Rectal smooth muscle tissue (tissue), 1 donor: ENCODE results near the gene AK4.

Experiments
- H3K27ac ChIP-seq: one replicate; pipeline ENCODE4 v1.7.0; 2013; ENCODE audit warnings: low read depth, low read length, inconsistent platforms
- H3K27me3 ChIP-seq: one replicate; pipeline ENCODE4 v1.7.0; 2013; ENCODE audit warnings: low read length; ENCODE audit not compliant: control insufficient read depth, insufficient read depth
- H3K36me3 ChIP-seq: one replicate; pipeline ENCODE4 v1.7.0; 2013; ENCODE audit warnings: low read length; ENCODE audit not compliant: control insufficient read depth, insufficient read depth
- H3K4me1 ChIP-seq: one replicate; pipeline ENCODE4 v1.7.0; 2013; ENCODE audit warnings: low read length; ENCODE audit not compliant: control insufficient read depth, insufficient read depth
- H3K4me3 ChIP-seq: one replicate; pipeline ENCODE4 v1.7.0; 2013; ENCODE audit warnings: low read length
- H3K9ac ChIP-seq: one replicate; pipeline ENCODE4 v1.7.0; 2013; ENCODE audit warnings: low read length

The AK4 gene

GRCh38 chr1:65266476-65266875 lies 118.5 kb downstream of the AK4 start:
- H3K36me3 ChIP-seq = no peaks in the 10 kb centered on the region
- no peak overlapping the region for H3K9ac ChIP-seq
- H3K4me1 ChIP-seq = no peaks in the 10 kb centered on the region
- peaks cover 3% of the 10 kb centered on the region for H3K27me3 ChIP-seq
- no peak overlapping the region for H3K27ac ChIP-seq
- H3K4me3 ChIP-seq = no peak overlapping the region

- Histone ChIP-seq H3K27ac (no peak overlapping the region), H3K36me3 (no peaks in the 10 kb centered on the region), H3K27me3 (peaks cover 3% of the 10 kb centered on the region), H3K4me1 (no peaks in the 10 kb centered on the region), H3K4me3 (no peak overlapping the region), H3K9ac (no peak overlapping the region)
These were observed 119.3 kb downstream of the AK4 start for GRCh38 chr1:65267271-65267670.

GRCh38 chr1:65267683-65268082 lies 119.7 kb downstream of the AK4 start:
- Histone ChIP-seq H3K4me1 (no peaks in the 10 kb centered on the region), H3K27ac (no peak overlapping the region), H3K9ac (no peak overlapping the region), H3K27me3 (peaks cover 3% of the 10 kb centered on the region), H3K36me3 (no peaks in the 10 kb centered on the region), H3K4me3 (no peak overlapping the region)

- no peak overlapping the region for H3K4me3 ChIP-seq
- H3K9ac ChIP-seq = no peak overlapping the region
- H3K4me1 ChIP-seq = no peaks in the 10 kb centered on the region
- no peak overlapping the region for H3K27ac ChIP-seq
- H3K36me3 ChIP-seq = no peaks in the 10 kb centered on the region
- peaks cover 3% of the 10 kb centered on the region for H3K27me3 ChIP-seq
These were observed 121.6 kb downstream of the AK4 start for GRCh38 chr1:65269612-65270011.

- Histone ChIP-seq H3K4me1 (no peaks in the 10 kb centered on the region), H3K9ac (no peak overlapping the region), H3K27ac (no peak overlapping the region), H3K27me3 (no peaks in the 10 kb centered on the region), H3K36me3 (no peaks in the 10 kb centered on the region), H3K4me3 (no peak overlapping the region)
These were observed 128.4 kb downstream of the AK4 start for GRCh38 chr1:65276197-65276939.

GRCh38 chr1:65277605-65278347 lies 129.8 kb downstream of the AK4 start:
- no peaks in the 10 kb centered on the region for H3K4me1 ChIP-seq
- no peak overlapping the region for H3K27ac ChIP-seq
- H3K27me3 ChIP-seq = no peaks in the 10 kb centered on the region
- no peak overlapping the region for H3K9ac ChIP-seq
- no peaks in the 10 kb centered on the region for H3K36me3 ChIP-seq
- no peak overlapping the region for H3K4me3 ChIP-seq

- H3K4me1 ChIP-seq = no peaks in the 10 kb centered on the region
- H3K27ac ChIP-seq = no peak overlapping the region
- H3K27me3 ChIP-seq = no peaks in the 10 kb centered on the region
- no peak overlapping the region for H3K4me3 ChIP-seq
- no peaks in the 10 kb centered on the region for H3K36me3 ChIP-seq
- H3K9ac ChIP-seq = no peak overlapping the region
These were observed 130.5 kb downstream of the AK4 start for GRCh38 chr1:65278376-65279069.

GRCh38 chr1:65279070-65279779 lies 131.2 kb downstream of the AK4 start:
- Histone ChIP-seq H3K4me3 (no peak overlapping the region), H3K4me1 (no peaks in the 10 kb centered on the region), H3K27ac (no peak overlapping the region), H3K9ac (no peak overlapping the region), H3K36me3 (no peaks in the 10 kb centered on the region), H3K27me3 (no peaks in the 10 kb centered on the region)
